A673 (cell line): ENCODE measurements around the gene MED28. TPM values are rescaled to one million over a fixed set of nuclear protein-coding genes. Genes with fewer than 3 reads are reported as not detected.

Source experiments
- BruUV-seq: library from RNA; stranded (reverse); fragments of 400-500 nt; replicated peaks from 2 replicates; lab custom pipeline; 2021; lab: Mats Ljungman, UMichigan
- CTCF ChIA-PET: fragments of 300-600 bp; sonication (Branson Sonifier 250); formaldehyde crosslinking; loops from one replicate; lab custom pipeline; 2022; ENCODE audit warnings: antibody characterized with exemption; lab: Charles Lee
- POLR2A ChIA-PET: fragments of 300-600 bp; sonication (Branson Sonifier 250); formaldehyde crosslinking; loops from one replicate; lab custom pipeline; 2022; ENCODE audit warnings: antibody characterized with exemption; ENCODE audit not compliant: low non-redundant PET; lab: Charles Lee
- DNase-seq: peaks from one replicate; pipeline ENCODE4 v3.0.0-alpha.2; 2015; ENCODE audit warnings: low spot score
- H3K27ac ChIP-seq: fragments of 200-600 bp; sonication (generic); 2 replicates; pipeline ENCODE4 v1.5.1; 2016; ENCODE audit warnings: mixed run types, low read depth, mild to moderate bottlenecking, mixed read lengths, antibody characterized with exemption, low read length; ENCODE audit not compliant: poor library complexity, severe bottlenecking
- H3K27me3 ChIP-seq: fragments of 200-600 bp; sonication (generic); replicated peaks from 2 replicates; pipeline ENCODE4 v1.6.1; 2017; ENCODE audit warnings: mixed run types, low read depth, mild to moderate bottlenecking, mixed read lengths, antibody characterized with exemption, low read length; ENCODE audit not compliant: insufficient read depth, poor library complexity
- H3K36me3 ChIP-seq: fragments of 200-600 bp; sonication (generic); 2 replicates; pipeline ENCODE4 v1.6.1; 2016; ENCODE audit warnings: mixed run types, mild to moderate bottlenecking, mixed read lengths, antibody characterized with exemption, low read length; ENCODE audit not compliant: insufficient read depth, poor library complexity, severe bottlenecking
- H3K4me1 ChIP-seq: fragments of 200-600 bp; sonication (generic); 2 replicates; pipeline ENCODE4 v1.6.1; 2017; ENCODE audit warnings: mixed run types, mild to moderate bottlenecking, mixed read lengths, antibody characterized with exemption, low read length; ENCODE audit not compliant: insufficient read depth, poor library complexity, severe bottlenecking
- H3K4me3 ChIP-seq: fragments of 200-600 bp; sonication (generic); 2 replicates; pipeline ENCODE4 v1.5.1; 2016; ENCODE audit warnings: low read depth, mixed run types, mild to moderate bottlenecking, mixed read lengths, low read length; ENCODE audit not compliant: poor library complexity, severe bottlenecking
- H3K9me3 ChIP-seq: fragments of 200-600 bp; sonication (generic); 2 replicates; pipeline ENCODE4 v1.6.1; 2016; ENCODE audit warnings: mixed run types, low read depth, mild to moderate bottlenecking, mixed read lengths, antibody characterized with exemption, low read length; ENCODE audit not compliant: poor library complexity, severe bottlenecking
- EZH2 ChIP-seq: fragments of 200-600 bp; sonication (generic); IDR thresholded peaks from 2 replicates; pipeline ENCODE4 v1.6.1; 2017; ENCODE audit warnings: borderline replicate concordance, low read depth, mild to moderate bottlenecking, mixed read lengths, antibody characterized with exemption, low read length; ENCODE audit not compliant: poor library complexity, severe bottlenecking
- intact Hi-C: fragments of 100-400 bp; cut with micrococcal nuclease; formaldehyde crosslinking; loops from one replicate; pipeline ENCODE4 v1.10.0; 2022; ENCODE audit not compliant: unreplicated experiment
- total RNA-seq: library from RNA; stranded (reverse); gene quantifications from 2 replicates; pipeline ENCODE4 v1.2.3, GENCODE V29; 2021
- TF ChIP-seq, protein P1 (sequence below): fragments of 300-800, 200-600 bp; sonication (generic); conservative IDR thresholded peaks from 2 replicates; pipeline ENCODE4 v1.5.1; 2017; ENCODE audit warnings: low read depth, mild to moderate bottlenecking, antibody characterized with exemption, low read length, moderate library complexity, mixed read lengths

The MED28 gene
- total RNA-seq, 1 experiment from 2014 or later: 46.6 TPM

DNA sequence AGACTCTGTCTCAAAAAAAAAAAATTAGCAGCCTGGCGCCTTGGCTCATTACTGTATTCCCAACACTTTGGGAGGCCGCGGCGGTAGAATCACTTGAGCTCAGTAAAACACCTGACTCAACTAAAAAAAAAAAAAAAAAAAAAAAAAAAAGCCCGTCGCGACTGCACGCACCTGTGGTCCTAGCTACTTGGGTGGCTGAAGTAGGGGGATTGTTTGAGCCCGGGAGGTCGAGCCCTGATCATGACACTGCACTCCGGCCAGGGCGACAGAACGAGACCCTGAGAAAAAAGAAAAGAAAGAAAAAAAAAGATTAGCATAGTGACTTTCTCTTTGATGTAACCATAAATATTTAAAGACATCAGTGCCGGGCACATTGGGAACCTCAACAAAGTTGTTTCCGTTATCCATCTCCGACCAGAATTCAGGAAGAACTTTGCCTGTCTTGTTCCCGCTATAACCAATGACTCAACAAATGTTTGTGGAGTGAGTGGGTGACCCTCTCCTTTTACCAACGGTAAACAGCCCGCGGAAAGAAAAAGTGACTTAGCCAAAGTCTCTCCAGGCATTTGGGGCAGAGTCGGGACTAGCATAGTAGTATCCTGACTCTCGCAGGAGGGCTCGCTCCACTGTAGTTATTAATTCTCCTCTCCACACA, 553 bp upstream of the MED28 start:
- TSS peak; percentile 96 for BruUV-seq
- POLR2A ChIA-PET: interaction anchor here (0.6 to 0.7 kb wide), 3 partner anchors 222 to 1086 kb away, joined by 3 to 11 read pairs (median 4); no protein-coding TSS in a partner anchor
- CTCF ChIA-PET: no interaction called here
- peak; percentile 6 for DNase-seq
- H3K27ac ChIP-seq: peak overlapping the region; percentile 86
- H3K4me3 ChIP-seq: peak overlapping the region; percentile 77
- H3K4me1 ChIP-seq: peaks cover 10% of the 10 kb centered on the region
- intact Hi-C loops: loop anchor here (10.0 kb wide), 1 partner anchor 191 kb away; no protein-coding TSS in a partner anchor
- H3K9me3 ChIP-seq: no peaks in the 10 kb centered on the region
- H3K27me3 ChIP-seq: no peaks in the 10 kb centered on the region
- H3K36me3 ChIP-seq: peaks cover 6% of the 10 kb centered on the region
- TF ChIP-seq EZH2: no peak
- TF ChIP-seq, protein P1, sequence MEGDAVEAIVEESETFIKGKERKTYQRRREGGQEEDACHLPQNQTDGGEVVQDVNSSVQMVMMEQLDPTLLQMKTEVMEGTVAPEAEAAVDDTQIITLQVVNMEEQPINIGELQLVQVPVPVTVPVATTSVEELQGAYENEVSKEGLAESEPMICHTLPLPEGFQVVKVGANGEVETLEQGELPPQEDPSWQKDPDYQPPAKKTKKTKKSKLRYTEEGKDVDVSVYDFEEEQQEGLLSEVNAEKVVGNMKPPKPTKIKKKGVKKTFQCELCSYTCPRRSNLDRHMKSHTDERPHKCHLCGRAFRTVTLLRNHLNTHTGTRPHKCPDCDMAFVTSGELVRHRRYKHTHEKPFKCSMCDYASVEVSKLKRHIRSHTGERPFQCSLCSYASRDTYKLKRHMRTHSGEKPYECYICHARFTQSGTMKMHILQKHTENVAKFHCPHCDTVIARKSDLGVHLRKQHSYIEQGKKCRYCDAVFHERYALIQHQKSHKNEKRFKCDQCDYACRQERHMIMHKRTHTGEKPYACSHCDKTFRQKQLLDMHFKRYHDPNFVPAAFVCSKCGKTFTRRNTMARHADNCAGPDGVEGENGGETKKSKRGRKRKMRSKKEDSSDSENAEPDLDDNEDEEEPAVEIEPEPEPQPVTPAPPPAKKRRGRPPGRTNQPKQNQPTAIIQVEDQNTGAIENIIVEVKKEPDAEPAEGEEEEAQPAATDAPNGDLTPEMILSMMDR: no peak

- BruUV-seq: TSS peak; percentile 15
- Histone ChIP-seq H3K4me3 (no peak overlapping the region), H3K9me3 (no peaks in the 10 kb centered on the region), H3K36me3 (peaks cover 27% of the 10 kb centered on the region), H3K27me3 (no peaks in the 10 kb centered on the region), H3K27ac (no peak overlapping the region), H3K4me1 (peaks cover 10% of the 10 kb centered on the region)
- CTCF ChIA-PET: no interaction called here
- no peak for DNase-seq
- TF ChIP-seq, protein P1: no peak
- no peak for TF ChIP-seq EZH2
- intact Hi-C loops: loop anchor here (10.0 kb wide), 1 partner anchor 189 kb away; no protein-coding TSS in a partner anchor
- POLR2A ChIA-PET: no interaction called here
These were observed 1.8 kb downstream of the MED28 start for GRCh38 chr4:17616283-17616682.

GRCh38 chr4:17618926-17619325, 4.5 kb downstream of the MED28 start:
- no TSS peak for BruUV-seq
- Histone ChIP-seq H3K27ac (no peak overlapping the region), H3K27me3 (no peaks in the 10 kb centered on the region), H3K4me1 (peaks cover 10% of the 10 kb centered on the region), H3K36me3 (peaks cover 53% of the 10 kb centered on the region), H3K9me3 (no peaks in the 10 kb centered on the region), H3K4me3 (no peak overlapping the region)
- DNase-seq: no peak
- ChIA-PET POLR2A (no interaction called here), CTCF (no interaction called here)
- intact Hi-C loops: loop anchor here (10.0 kb wide), 1 partner anchor 186 kb away; no protein-coding TSS in a partner anchor
- TF ChIP-seq, protein P1: no peak
- no peak for TF ChIP-seq EZH2
